VCaP (cell line): ENCODE measurements around the gene RAB31.

Experiments used
- H3K27ac ChIP-seq: fragments of 450-650 bp; 2 replicates; pipeline ENCODE4 v1.5.1; 2017
- CTCF ChIP-seq: fragments of 450-650 bp; conservative IDR thresholded peaks from 2 replicates; pipeline ENCODE4 v1.5.1; 2017; ENCODE audit warnings: mild to moderate bottlenecking, moderate library complexity

The RAB31 gene

GRCh38 chr18:9818423-9818734 is 110.3 kb downstream of the RAB31 start:
- TF ChIP-seq CTCF, result no peak
- no peak overlapping the region for H3K27ac ChIP-seq

- no peak for TF ChIP-seq CTCF
These were observed 112.0 kb downstream of the RAB31 start for GRCh38 chr18:9820127-9820526.

GRCh38 chr18:9820719-9821118 is 112.6 kb downstream of the RAB31 start:
- TF ChIP-seq CTCF, result no peak
- no peak overlapping the region for H3K27ac ChIP-seq

More at GRCh38 chr18:9820127-9820526, 112.0 kb downstream of the RAB31 start:
- no peak overlapping the region for H3K27ac ChIP-seq

GRCh38 chr18:9822587-9823185 is 114.6 kb downstream of the RAB31 start:
- TF ChIP-seq CTCF, result no peak
- no peak overlapping the region for H3K27ac ChIP-seq

GRCh38 chr18:9823805-9824473 is 115.8 kb downstream of the RAB31 start:
- H3K27ac ChIP-seq, result no peak overlapping the region
- no peak for TF ChIP-seq CTCF

- TF ChIP-seq CTCF, result no peak
- H3K27ac ChIP-seq, result no peak overlapping the region
These were observed 116.4 kb downstream of the RAB31 start for GRCh38 chr18:9824474-9824832.

- H3K27ac ChIP-seq, result no peak overlapping the region
- no peak for TF ChIP-seq CTCF
These were observed 116.9 kb downstream of the RAB31 start for GRCh38 chr18:9824952-9825371.
